Nephron (organoid): ENCODE results near the gene SERPINA3.

Experiments
- H3K27ac Mint-ChIP-seq, 3 experiments: 2 replicates each; pipeline ENCODE4 v1.8.0; 2020; ENCODE audit warnings: mixed read lengths in 3 of 3, mild to moderate bottlenecking in 2 of 3, moderate library complexity in 1 of 3
- H3K27me3 Mint-ChIP-seq: 2 replicates; pipeline ENCODE4 v1.8.0; 2021; ENCODE audit warnings: low read depth, mild to moderate bottlenecking, moderate library complexity, mixed read lengths
- H3K36me3 Mint-ChIP-seq: 2 replicates; pipeline ENCODE4 v1.8.0; 2020; ENCODE audit warnings: low read depth, mixed read lengths
- H3K4me1 Mint-ChIP-seq: 2 replicates; pipeline ENCODE4 v1.8.0; 2020; ENCODE audit warnings: mixed read lengths
- H3K4me3 Mint-ChIP-seq, 3 experiments: 2 replicates each; pipeline ENCODE4 v1.8.0; 2020; ENCODE audit warnings: mild to moderate bottlenecking in 3 of 3, mixed read lengths in 3 of 3, moderate library complexity in 2 of 3
- H3K9me3 Mint-ChIP-seq: 2 replicates; pipeline ENCODE4 v1.8.0; 2020; ENCODE audit warnings: mixed read lengths
- CTCF ChIP-seq, 3 experiments: fragments of 200-600 bp; sonication (generic); IDR thresholded peaks; one replicate each; pipeline ENCODE4 v1.5.0; 2021; ENCODE audit warnings: antibody characterized with exemption in 3 of 3; ENCODE audit not compliant: unreplicated experiment in 3 of 3

Gene SERPINA3

GRCh38 chr14:94617366-94617941, 5.3 kb downstream of the SERPINA3 start:
- TF ChIP-seq CTCF (IDR thresholded peaks at IDR 0.05; ENCODE audit: unreplicated experiment in 3 of 3), result no peak
- Mint-ChIP-seq H3K4me1 (no peaks in the 10 kb centered on the region), H3K27me3 (peaks cover 5% of the 10 kb centered on the region), H3K9me3 (peaks cover 33% of the 10 kb centered on the region), H3K27ac (no peak overlapping the region), H3K36me3 (peaks cover 6% of the 10 kb centered on the region), H3K4me3 (no peak overlapping the region)

DNA sequence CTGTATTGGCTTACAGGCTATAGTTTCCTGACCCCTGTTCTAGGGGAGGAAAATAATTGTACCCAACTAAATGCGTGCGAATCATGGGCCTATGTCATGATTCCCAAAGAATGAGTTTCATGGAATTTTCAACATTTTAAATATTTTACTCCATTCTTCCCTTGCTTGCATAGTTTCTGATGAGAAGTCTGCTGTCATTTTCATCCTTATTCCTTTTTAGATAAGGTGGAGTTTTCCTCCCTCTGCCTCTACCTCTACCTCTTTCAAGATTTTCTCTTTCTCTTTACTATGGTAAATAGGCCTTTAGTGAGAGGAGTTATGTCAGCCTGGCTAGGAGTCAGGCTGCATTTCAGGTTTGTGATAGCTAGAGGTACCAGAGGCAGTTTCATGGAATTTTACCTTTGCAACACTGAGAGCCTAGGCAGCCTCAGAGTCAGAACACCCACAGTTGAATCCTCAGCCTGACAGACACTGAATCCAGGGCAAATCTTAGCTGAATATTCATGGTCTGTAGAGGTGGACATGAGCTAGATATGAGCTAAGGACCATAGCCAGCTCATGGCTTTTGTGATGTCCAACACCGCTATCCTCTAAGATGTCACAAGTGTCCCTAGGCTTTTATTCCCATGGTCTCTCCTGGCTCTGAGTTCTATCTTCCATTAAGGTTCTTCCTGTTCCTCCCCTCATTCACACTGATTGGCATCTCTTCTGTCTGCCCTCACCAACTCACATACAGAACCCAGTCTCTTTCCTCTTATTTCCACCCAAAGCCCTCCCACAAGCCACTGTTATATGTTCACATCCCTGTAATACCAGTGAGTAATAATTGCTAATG, 6.0 kb downstream of the SERPINA3 start:
- peaks cover 33% of the 10 kb centered on the region for H3K9me3 Mint-ChIP-seq

GRCh38 chr14:94619297-94619696, 7.1 kb downstream of the SERPINA3 start:
- no peak overlapping the region for H3K27ac Mint-ChIP-seq
- H3K9me3 Mint-ChIP-seq, result peaks cover 33% of the 10 kb centered on the region
- no peaks in the 10 kb centered on the region for H3K4me1 Mint-ChIP-seq
- no peak for TF ChIP-seq CTCF (IDR thresholded peaks at IDR 0.05; ENCODE audit: unreplicated experiment in 3 of 3)
- peaks cover 6% of the 10 kb centered on the region for H3K36me3 Mint-ChIP-seq
- H3K4me3 Mint-ChIP-seq, result no peak overlapping the region
- H3K27me3 Mint-ChIP-seq, result peaks cover 5% of the 10 kb centered on the region

More for the DNA sequence above, 6.0 kb downstream of the SERPINA3 start:
- TF ChIP-seq CTCF (IDR thresholded peaks at IDR 0.05; ENCODE audit: unreplicated experiment in 3 of 3), result no peak
- peaks cover 6% of the 10 kb centered on the region for H3K36me3 Mint-ChIP-seq
- no peak overlapping the region for H3K4me3 Mint-ChIP-seq
- no peaks in the 10 kb centered on the region for H3K4me1 Mint-ChIP-seq
- no peak overlapping the region for H3K27ac Mint-ChIP-seq
- H3K27me3 Mint-ChIP-seq, result peaks cover 5% of the 10 kb centered on the region

- Mint-ChIP-seq H3K27ac (no peak overlapping the region), H3K36me3 (peaks cover 6% of the 10 kb centered on the region), H3K4me1 (no peaks in the 10 kb centered on the region), H3K4me3 (no peak overlapping the region), H3K27me3 (peaks cover 5% of the 10 kb centered on the region), H3K9me3 (peaks cover 33% of the 10 kb centered on the region)
- TF ChIP-seq CTCF (IDR thresholded peaks at IDR 0.05; ENCODE audit: unreplicated experiment in 3 of 3), result no peak
These were observed 8.4 kb downstream of the SERPINA3 start for GRCh38 chr14:94620597-94620996.

DNA sequence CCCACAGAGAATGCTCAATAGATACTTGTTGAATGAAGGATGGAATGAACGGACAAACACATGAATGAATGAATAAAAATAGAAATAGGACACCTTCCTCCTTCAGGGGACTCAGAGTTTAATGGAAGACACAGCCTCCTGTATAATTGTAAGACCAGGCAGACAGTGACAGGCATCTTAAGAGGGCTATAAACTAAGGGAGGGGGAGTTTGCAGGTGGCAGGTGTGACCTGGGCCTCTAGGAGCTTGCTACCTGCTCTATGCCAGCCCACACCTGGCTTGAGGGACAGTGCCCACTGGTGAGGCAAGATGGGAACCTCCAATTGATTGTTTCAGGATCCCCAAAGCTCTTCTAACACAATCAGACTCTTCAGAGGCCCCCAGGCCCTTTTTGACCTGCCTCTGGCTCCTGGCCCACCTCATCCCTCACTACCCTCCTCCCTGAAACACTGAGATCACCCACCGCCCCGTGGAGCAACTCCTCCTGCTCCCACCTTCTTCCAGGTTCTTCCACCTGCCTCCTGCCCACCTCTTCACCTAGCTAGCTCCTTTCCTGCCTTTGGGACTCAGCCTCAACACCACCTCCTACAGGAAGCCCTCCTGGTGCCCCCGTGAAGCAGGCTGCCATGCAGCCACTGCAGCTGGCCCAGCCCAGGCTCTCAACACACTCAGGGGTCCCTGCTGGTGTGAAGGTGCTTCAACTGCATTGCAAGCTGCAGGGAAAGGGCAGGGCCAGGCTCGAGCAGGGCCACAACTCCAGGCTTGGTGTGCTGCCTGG, 9.4 kb downstream of the SERPINA3 start:
- no peak overlapping the region for H3K4me3 Mint-ChIP-seq
- H3K36me3 Mint-ChIP-seq, result peaks cover 6% of the 10 kb centered on the region
- H3K27ac Mint-ChIP-seq, result no peak overlapping the region
- H3K9me3 Mint-ChIP-seq, result peaks cover 32% of the 10 kb centered on the region
- H3K4me1 Mint-ChIP-seq, result no peaks in the 10 kb centered on the region
- TF ChIP-seq CTCF (IDR thresholded peaks at IDR 0.05; ENCODE audit: unreplicated experiment in 3 of 3), result no peak
- H3K27me3 Mint-ChIP-seq, result peaks cover 5% of the 10 kb centered on the region
